NCI-H2081 (cell line): ENCODE measurements around the gene IRS2.
A peak's percentile ranks its signal among the peaks of the same experiment; 100 is the strongest.

Experiments used
- DNase-seq, 2 experiments: peaks; one replicate each; lab custom pipeline; 2025; lab: John Stamatoyannopoulos, UW

IRS2 gene

DNA sequence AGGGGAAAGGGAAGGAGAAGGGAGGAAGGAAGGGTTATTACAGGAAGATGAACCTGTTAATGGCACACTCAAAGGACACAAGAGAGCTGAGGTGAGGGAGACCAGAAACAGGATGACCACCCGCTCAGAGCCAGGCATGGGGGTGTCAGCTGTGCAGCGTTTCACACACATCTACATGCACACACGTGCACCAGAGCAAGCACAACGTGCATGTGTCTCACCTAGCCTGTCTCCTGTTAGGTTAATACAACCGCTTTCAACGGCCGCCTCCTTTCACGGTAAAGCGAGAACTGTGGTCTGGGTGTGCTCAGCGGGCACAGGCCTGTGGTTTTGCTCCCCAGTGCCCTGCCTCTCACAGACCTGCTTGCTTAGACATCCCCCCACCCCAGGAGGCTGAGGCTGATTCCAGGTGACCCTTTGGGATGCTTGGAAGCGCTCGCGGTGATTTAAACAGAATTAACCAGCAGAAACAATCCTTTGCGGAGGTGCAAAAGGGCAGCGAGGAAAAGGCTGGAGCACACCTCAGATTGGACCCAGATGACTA lies 27.4 kb downstream of the IRS2 start:
- DNase-seq = no peak

DNA sequence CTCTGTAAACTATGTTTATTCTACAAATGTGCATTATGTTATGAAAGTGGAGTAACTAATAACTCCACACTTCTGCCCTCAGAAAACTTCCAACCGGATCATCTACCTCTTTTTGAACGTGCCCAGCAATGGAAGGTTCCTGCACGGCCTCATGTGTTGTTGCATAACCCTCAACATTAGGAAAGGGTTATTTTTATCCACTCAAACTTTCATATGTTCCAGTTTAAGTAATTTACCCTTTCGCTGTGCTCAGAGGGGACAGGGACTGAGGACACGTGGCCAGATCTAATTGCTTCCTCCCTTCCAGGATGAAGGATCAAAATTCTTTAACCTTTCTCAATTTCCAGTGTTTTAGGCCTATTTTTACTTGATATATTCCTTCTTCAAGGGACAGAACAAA lies 29.6 kb downstream of the IRS2 start:
- no peak for DNase-seq

DNA sequence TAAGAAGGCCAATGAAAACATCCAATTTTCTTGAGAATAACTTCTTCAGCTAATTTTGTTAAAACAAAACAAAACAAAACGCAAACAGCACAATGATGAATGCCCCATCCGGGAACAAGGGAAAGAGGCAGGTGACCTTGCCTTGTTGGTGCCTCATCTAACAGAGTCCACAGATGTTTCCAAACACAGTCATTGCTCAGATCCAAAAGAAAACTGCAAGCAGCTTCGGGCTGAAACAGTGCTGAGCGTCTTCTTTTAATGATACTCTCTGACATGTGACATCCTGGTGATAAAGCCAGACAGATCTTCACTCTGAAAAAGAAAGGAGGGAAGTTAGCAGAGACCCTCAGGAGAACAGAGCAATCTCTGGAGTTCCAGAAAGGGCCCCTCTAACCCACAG lies 30.4 kb downstream of the IRS2 start:
- DNase-seq = no peak

DNA sequence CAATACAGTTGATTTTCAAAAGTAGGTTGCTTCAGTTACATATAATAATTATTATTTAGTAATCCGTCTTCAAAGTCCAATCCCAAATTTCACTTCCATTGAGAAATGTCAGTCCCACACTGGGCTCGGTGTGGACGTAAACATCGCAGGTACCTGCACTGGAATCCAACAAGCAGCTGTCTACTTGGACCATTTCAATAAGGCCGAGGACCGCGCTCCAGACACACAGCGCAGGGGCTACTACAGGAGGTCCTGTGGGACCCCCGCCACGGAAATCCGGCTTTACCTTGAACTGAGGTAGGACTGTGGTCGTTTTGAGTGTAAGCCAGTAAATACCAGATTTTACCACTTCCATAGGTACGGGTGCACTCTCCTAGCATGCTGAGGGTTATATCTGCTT lies 30.8 kb downstream of the IRS2 start:
- no peak for DNase-seq

DNA sequence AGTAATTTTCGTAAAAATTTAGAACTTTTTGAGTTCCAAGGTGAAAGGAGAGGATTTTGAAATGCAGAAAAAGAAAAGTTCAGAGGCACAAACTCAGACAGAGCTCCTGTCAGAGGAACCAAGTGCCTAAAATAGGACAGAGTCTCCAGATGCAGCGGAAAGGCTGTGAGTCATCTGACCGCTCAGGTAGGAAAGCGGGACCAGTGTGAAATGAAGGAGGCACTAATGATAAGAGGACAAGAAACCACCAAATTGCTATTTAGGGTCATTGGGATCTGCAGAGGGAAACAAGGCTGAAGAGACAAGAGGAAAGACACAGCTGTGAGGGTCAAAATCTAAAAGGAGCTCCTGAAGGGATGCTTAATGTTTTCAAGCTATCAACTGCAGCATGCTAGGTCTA lies 34.9 kb downstream of the IRS2 start:
- DNase-seq = no peak

DNA sequence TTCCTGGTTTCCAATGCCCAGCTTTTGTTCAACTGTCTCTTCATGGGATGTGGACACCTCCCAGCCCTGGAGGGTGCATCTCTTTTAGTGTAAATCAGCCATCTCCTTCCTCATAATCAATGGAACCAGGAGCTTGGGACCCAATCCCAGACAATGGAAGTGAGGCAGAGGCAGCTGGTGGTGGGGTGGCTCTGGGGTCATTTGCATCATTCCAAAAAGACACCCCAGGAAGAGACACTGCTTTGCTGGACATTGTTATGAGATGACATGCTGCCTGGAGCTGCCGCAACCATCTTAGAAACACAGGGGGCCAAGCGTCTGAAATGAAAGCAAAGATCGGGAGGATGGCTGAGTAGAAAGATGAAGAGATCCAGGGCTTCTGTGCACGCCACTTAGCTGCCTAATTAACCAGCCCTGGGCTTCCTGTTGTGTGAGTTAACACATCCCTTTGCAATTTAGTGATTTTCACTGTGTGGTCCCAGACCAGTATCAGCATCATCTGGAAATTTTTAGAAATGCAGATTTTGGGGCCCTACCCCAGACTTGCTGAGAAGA lies 36.1 kb downstream of the IRS2 start:
- no peak for DNase-seq

DNA sequence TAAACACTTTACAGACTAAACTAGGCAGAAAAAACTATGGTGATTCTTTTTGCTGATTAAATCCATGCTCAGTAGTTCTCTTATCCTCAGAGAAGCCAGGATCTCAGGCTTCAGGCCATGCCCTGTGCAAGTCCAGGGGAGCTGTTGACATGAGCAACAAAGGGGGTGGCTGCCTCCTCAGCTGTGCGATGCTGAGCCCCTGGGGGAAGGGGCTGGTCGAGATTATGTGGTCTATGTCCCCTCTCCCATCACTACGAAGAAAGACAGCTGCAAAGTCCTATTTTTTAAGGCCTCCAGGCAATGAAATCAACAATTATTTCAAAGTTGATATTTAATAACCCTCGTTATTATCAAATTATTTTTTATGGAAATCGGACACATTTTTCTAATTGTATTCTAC lies 37.0 kb downstream of the IRS2 start:
- DNase-seq = no peak

DNA sequence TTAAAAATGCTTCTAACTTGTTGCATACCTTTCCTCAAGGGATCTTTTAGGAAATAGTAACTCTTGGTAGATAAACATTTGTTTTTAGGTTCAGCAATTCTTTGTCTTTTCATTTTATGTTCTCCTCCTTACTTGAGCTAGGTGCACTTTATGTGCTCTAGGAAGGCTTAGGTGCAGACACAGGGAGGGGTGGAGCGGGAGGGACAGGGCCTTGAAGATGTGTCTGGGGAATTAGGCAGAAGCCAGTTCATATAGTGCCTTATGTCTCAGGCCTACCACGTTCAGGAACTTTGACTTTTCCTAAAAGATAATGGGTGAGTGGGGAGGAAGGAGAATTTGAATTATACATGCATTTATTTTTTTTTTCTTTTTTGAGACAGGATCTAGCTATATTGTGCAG lies 37.7 kb downstream of the IRS2 start:
- DNase-seq = no peak

DNA sequence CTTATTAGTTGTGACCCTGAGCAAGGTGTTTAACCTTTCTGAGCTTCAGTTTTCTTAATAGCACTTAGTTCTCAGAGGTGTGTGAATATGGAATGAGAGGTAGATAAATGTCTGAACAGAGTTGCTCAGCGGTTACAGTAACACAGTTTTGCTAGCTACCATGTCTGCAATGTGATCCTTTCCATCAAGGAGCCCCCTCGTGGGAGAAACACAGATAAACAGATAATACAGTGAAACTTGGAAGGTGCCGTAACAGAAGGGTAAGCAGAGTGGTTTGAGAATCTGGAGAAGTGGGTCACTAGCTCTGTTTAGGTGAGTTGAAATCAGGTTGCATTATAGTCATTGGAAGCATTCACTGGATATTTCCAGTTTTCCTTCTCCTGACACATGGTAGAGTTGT lies 38.9 kb downstream of the IRS2 start:
- DNase-seq = no peak

DNA sequence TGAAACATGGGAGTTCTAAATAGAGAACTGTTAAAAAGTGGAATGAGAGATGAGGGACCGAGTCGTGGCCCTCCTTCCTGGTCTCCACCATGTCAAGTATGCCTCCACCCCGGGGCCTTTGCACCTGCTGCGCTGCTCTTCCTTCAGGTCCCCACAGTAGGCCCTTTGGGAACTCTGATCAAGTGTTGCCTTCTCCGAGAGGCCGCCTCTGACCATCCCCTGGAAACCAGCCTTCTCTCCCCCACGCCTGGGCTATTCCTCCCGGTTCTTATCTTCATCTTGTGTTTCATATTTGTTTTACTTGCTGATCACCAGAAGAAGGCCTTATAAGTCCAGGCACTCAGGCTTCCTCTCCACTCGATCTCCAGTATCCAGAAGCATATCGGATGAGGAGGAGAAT lies 40.0 kb downstream of the IRS2 start:
- DNase-seq = no peak

DNA sequence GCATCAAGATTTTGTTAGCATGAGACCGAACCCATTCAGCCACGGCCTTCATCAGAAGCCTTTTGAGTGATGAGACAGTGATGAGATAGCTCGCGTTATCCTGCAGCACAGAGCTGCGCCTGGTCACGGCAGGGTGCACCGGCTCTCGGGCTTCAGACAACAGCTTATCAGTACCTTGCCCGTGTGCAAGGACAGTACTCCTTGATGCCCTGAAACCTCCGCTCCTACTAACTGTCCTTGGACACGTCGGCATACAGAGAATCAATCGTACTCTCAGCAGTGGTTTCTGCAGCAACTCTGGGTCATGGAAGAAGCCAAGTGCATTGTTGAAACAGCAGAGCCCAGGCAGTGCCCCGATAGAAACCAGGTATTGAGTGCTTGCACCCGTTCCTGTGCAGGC lies 40.7 kb downstream of the IRS2 start:
- DNase-seq = no peak

DNA sequence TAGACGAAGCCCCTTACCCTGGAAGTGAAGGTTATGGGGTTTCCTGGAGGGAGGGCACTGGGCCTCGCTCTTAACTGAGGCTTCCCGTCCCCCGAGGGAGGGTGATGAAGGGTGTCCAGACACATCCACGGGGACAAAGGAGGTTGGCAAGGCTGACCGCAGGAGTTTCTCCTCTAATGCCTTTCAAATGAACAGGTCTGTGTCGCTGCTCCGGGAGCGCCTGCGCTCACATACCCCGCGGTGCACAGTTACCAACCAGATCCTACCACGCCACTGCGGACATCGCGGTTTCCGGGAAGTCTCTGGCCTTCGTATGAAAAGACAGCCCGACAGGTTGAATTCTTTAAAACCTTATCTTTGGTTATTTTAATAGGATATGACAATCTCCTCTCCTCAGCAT lies 41.3 kb downstream of the IRS2 start:
- DNase-seq = no peak

DNA sequence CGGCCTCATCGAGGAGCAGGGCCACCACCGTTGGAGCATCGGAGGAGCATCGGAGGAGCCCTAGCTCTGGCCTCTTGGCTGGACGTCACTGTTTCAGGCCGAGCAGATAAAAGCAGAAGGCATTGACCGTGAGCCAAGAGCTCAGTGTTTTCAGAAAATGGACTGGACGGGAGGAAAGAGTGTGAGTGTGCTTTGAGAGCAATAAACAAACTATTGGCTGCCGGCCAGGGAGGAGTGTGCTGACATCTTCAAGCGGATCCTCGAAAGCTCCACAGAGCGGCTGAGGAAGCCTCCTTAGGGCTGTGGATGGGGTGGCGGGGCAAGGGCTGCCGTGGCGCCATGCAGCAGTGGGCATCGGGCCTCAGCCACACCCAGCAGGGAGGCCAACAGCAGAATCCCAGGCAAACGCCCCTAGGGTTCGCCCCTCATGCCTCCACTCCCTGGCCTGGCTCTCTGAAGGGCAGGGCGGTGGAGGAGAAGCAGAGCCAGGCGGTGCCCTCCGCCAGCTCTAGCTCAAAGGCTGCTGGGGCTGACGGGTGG lies 41.8 kb downstream of the IRS2 start:
- DNase-seq = no peak

DNA sequence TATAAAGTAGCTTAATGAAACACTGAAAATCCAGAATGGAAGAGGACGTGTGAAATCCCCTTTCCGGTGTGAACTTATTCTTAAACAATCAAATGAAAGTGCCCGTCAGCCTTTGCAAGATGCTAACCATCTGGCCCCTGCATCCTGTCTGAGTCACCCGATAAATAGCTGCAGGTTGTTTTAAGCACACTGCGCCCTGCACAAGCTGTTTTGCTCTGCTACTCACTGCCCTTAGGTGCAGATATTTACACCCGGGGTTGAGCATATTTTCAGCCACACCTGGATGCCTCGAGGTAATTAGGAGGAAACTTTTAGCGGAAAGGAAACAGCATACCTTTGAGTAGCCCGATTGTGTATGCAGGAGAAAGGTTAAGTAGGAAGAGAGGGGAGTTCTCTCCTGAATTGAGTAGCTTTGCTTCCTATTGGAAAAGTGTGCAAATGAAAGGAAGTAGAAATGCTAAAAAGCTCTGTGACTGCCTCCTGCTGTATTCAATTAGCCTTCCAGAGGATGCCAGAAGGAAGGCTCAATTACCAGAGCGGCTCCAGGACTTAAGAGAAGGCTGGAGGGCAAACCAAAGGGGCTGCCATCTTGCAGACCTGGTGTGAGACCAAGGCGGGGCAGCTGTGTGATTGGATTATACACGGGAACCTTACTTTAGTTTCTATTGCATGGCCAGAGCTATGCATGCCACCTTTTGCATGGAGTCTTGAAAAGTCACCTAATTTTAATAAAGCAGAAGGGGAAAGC lies 42.5 kb downstream of the IRS2 start:
- DNase-seq = peak in 1 of 2 experiments; percentile 20

DNA sequence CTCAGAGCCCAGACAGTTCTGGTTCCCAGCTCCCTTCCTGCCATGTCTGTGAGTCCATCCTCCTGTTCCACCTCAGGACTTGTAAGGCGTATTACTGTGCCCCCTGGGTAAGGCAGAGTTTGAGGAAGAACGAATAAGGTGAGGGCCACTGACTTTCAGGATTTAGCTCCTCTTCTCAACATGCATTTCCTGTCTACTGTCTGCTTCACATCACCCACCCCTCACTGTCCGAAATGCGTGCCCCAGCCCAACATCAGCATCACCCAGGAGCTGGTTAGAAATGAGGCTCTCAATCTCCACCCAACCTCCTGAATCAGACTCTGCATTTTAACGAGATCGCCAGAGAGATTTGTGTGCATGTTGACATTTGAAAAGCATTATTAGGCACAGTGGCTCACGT lies 44.4 kb downstream of the IRS2 start:
- no peak for DNase-seq

DNA sequence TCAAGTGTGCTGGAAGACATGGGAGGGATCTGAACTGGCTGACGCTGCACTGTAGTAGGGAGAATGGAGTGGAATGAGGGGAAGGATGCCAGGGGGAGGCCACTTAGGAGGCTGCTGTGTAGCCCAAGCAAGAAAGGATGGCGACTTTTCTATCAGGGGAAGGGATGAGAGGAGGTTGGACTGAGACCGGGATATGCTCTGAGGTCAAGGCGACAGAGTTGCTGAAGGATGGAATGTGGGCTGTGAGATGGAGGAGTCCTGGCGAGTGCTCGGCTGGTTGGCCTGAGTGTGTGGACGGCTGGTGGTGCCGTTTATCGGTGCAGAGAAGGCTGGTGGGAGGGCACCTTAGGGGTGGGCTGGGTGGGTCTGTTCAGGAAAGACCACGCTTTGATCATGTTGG lies 45.7 kb downstream of the IRS2 start:
- no peak for DNase-seq

DNA sequence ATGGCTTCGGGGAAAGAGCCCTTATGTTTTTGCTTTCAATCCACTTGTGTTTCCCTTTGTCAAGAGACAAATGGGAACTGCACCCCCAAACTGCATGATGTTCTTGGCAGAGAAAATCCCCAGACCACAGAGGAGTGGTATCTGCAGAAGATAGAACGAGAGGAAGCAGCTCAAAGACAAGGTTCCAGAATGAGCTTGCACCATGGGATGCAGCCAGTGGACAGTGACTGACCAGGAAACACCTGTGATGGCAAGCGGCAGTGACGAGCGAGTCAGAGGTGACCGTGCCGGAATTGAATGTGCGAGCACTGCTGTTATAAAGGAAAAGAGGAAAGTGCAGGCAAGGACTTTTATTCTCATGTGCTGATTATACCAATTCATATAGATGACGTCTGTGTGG lies 46.3 kb downstream of the IRS2 start:
- no peak for DNase-seq

DNA sequence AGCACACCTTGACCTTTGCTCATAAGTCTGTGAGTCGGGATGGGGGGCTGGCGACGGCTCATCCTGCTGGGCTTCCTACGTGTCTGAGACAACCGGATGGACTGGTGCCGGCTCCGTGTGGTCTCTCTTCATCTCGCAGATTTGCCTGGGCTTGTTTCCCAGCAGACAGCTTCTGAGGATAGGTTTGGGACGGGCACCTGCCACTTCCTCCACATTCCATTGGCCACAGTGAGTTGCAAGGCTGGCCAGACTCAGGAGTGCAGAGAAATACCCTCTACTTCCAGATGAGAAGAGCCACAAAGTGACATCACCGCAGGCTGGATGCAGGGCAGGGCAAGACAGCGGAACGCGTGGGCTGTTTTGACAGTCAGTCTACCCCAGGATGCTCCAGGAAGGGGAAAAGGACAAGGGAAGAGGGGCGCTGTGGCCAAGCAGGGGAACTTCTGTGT lies 48.1 kb downstream of the IRS2 start:
- DNase-seq = no peak

DNA sequence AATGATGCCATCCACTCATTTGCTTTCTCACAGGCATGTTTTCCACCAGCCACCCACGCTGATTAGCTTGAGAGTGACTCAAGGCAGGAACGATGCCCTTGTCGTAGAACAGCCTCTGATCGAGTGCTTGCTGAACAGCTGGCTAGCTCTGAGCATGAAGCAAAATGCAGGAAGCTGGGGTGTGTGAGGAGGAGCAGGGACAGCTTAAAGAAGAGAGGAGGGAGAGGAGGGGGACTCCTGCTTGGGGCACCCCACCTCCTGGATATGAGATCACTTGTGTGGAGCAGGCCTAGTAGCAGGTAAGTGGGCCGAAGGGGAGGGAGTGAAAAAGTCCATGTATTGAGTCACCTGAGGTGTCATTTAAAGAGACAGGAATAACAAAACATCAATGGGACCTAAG lies 48.8 kb downstream of the IRS2 start:
- no peak for DNase-seq

DNA sequence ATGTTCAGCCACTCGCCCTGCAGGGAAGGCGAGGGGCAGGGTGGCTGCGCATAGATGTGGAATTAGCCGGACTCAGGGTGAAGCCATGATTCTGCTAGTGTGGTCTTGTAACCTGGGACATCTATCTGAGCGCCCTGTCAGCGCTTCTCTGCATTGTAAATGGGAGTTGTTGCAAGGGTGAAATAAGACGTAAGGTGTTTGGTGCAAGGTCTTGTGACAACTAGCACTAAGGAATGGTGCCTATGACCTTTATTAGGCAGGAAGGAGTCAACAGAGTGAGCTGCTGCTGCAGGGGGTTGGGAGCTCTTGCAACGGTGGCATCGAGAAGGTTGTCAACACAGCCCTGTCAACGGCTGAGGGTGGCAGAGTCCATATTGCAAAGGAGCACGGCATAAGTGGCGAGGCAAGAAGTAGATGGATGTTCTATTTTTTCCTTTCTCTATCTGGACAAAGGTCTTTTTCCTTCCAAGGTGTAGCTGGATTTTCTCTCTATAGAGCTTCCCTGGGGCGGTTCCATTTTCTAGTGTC lies 49.3 kb downstream of the IRS2 start:
- DNase-seq = no peak

DNA sequence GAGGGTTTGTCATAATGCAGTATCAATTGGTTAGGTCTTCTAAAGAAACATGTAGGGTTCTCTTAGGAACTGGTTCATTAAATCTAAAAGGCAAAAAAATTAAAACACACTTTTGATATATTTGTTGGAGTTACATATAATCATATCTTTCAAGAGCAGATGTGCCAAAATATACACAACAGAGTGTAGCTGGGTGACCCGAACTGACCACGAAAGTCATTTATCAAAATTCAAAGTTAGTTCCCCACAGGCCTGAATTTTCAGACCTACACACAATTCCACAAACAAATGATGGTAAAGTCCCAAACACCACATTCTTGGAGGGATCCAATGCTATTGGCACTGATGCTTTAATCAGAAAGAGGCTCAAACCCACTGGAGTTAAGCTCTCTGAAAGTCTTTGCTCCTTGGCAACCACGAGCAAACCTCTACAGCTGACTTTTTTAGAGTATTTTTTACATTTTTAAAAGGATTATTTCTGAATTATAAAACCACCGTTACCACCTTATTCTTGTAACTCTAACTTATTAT lies 50.9 kb downstream of the IRS2 start:
- no peak for DNase-seq

DNA sequence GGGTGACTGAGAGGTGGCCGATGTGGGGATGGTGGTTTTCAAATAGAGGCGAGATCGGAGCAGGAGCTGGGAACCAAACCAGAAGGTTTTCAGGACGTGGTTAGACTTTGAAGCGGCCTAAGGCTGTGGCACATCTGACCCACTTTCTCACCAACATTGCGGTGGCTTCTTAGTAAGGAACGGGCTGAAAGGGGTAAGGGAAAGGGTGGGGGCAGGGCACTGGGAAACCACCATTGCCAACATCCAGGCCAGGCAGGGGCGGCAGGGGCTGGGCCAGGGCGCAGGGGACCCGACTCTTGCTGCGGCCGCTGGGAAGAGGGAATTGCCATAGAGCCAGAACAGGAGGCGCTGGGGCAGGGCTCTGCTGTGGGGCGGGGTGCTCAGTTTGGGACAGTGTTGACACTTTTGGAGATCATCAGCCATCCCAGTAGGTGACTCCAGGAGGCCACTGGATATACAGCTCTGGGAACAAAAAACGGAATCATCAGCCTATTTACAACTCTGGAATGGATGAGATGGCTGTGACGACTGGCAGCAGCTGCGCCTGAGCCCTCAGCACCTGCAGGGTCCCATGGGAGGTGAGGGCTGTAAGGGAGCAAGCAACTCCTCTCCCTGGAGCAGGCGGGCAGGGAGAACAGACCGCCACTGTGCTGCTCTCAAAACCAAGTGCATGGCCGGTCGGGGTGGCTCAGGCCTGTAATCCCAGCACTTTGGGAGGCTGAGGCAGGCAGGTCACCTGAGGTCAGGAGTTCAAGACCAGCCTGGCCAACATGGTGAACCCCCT lies 52.2 kb downstream of the IRS2 start:
- no peak for DNase-seq
